HG03045 (cell line): ENCODE results near the gene KLRC3.
"Not testable (repeated sequence)": the region's sequence is repeated elsewhere in the genome, so short reads cannot be mapped to it uniquely, and the experiment has no call there.

Experiments used
- ATAC-seq: cut with Tn5 transposase; IDR thresholded peaks from one replicate; pipeline ENCODE4 v1.9.1; 2021; ENCODE audit warnings: mild to moderate bottlenecking, moderate library complexity; ENCODE audit not compliant: unreplicated experiment

KLRC3 gene

GRCh38 chr12:10404798-10405197 lies 15.6 kb downstream of the KLRC3 start:
- ATAC-seq: no peak

GRCh38 chr12:10400829-10401228 lies 19.6 kb downstream of the KLRC3 start:
- no peak for ATAC-seq

GRCh38 chr12:10398168-10398567 lies 22.2 kb downstream of the KLRC3 start:
- ATAC-seq: no peak

- no peak for ATAC-seq
Observed at GRCh38 chr12:10397296-10397695, 23.1 kb downstream of the KLRC3 start.

- not testable (repeated sequence) for ATAC-seq
Observed at GRCh38 chr12:10396176-10396575, 24.2 kb downstream of the KLRC3 start.

- ATAC-seq: no peak
Observed at GRCh38 chr12:10395390-10395998, 24.9 kb downstream of the KLRC3 start.

- ATAC-seq: not testable (repeated sequence)
Observed at GRCh38 chr12:10394531-10395152, 25.8 kb downstream of the KLRC3 start.

- ATAC-seq: no peak
Observed at GRCh38 chr12:10393291-10393690, 27.1 kb downstream of the KLRC3 start.

- ATAC-seq: no peak
Observed at GRCh38 chr12:10392394-10392930, 27.9 kb downstream of the KLRC3 start.

GRCh38 chr12:10390991-10391390 lies 29.4 kb downstream of the KLRC3 start:
- not testable (repeated sequence) for ATAC-seq

- ATAC-seq: no peak
Observed at GRCh38 chr12:10389904-10390303, 30.5 kb downstream of the KLRC3 start, which contains the start of gene KLRK1. KLRK1 (minus strand) TSS chr12:10390041; CDS start chr12:10388810, 1,231 bp downstream.

GRCh38 chr12:10388624-10389413 lies 31.6 kb downstream of the KLRC3 start:
- no peak for ATAC-seq

- not testable (repeated sequence) for ATAC-seq
Observed at GRCh38 chr12:10387498-10387897, 32.9 kb downstream of the KLRC3 start.

- ATAC-seq: no peak
Observed at GRCh38 chr12:10386857-10387256, 33.5 kb downstream of the KLRC3 start.

GRCh38 chr12:10385166-10385613 lies 35.2 kb downstream of the KLRC3 start:
- ATAC-seq: no peak

GRCh38 chr12:10384191-10384590 lies 36.2 kb downstream of the KLRC3 start:
- ATAC-seq: no peak

GRCh38 chr12:10381928-10382628 lies 38.3 kb downstream of the KLRC3 start:
- no peak for ATAC-seq

GRCh38 chr12:10378737-10379136 lies 41.7 kb downstream of the KLRC3 start:
- not testable (repeated sequence) for ATAC-seq

GRCh38 chr12:10374624-10375018 lies 45.8 kb downstream of the KLRC3 start:
- no peak for ATAC-seq

- ATAC-seq: no peak
Observed at GRCh38 chr12:10372559-10372958, 47.8 kb downstream of the KLRC3 start.
